H1 (cell line): ENCODE results near the gene GTPBP10. TPM values are rescaled to one million over a fixed set of nuclear protein-coding genes. Genes with fewer than 3 reads are reported as not detected.

Source experiments
- ASH2L ChIP-seq: fragments of 200-600, 300-600 bp; sonication (generic); IDR thresholded peaks from one replicate; pipeline ENCODE4 v1.7.1; 2017; ENCODE audit warnings: low read length
- CBX5 ChIP-seq: fragments of 300-800, 300-1000 bp; sonication (generic); IDR thresholded peaks from 2 replicates; pipeline ENCODE4 v1.7.1; 2016; ENCODE audit warnings: antibody characterized with exemption, low read length, low read depth
- MAX ChIP-seq: IDR thresholded peaks from 2 replicates; pipeline ENCODE4 v1.6.1; 2012; ENCODE audit warnings: inconsistent platforms
- ZNF274 ChIP-seq: IDR thresholded peaks from 2 replicates; pipeline ENCODE4 v1.7.0; 2012; ENCODE audit warnings: low read length, borderline replicate concordance; ENCODE audit errors: extremely low read depth
- polyA plus RNA-seq, 7 experiments: library from polyadenylated mRNA; depleted of rRNA in 3 of 7; stranded (reverse) in 5 of 7; unstranded in 2 of 7; fragments of >200 nt in 5 of 7; fragments of 200-250 nt in 2 of 7; gene quantifications; 1 replicate in 5 of 7; 2 replicates in 1 of 7; 4 replicates in 1 of 7; pipeline versions ENCODE4 v1.2.1 to v1.2.3, GENCODE V29; 2011 to 2013; ENCODE audit warnings: missing spikeins in 2 of 7, mixed read lengths in 2 of 7
- total RNA-seq: library from RNA; stranded (reverse); fragmentation: NEBNext Ultra II Directional; extraction: Animal tissue kit (Norgen Biotek cat#: 25700); gene quantifications from 2 replicates; pipeline ENCODE4 v1.2.1, GENCODE V29; 2021

The GTPBP10 gene
- total and polyA plus RNA-seq, 2 of the 8 experiments (the other 6 are each of a cell fraction or from before 2014, with no cell fraction given): 4.4 to 21.2 TPM

- TF ChIP-seq MAX (no peak), ASH2L (no peak), CBX5 (no peak), ZNF274 (no peak)
Observed at GRCh38 chr7:90430614-90431460, 84.3 kb downstream of the GTPBP10 start (continued).
